ENCODE results near the gene ACSM6.

ACSM6 gene

GRCh38 chr10:95246582-95247051 lies 52.6 kb downstream of the ACSM6 start:
- peaks cover 31% of the 10 kb centered on the region for H3K4me1 ChIP-seq (ENCODE audit: control insufficient read depth, insufficient read depth, low read length)
- peaks cover 65% of the 10 kb centered on the region for H3K36me3 ChIP-seq (ENCODE audit: control insufficient read depth, insufficient read depth, low read length)
- no peaks in the 10 kb centered on the region for H3K27me3 ChIP-seq (ENCODE audit: control insufficient read depth, insufficient read depth, low read length)
- H3K4me3 ChIP-seq (ENCODE audit: low read depth, low read length), result no peak overlapping the region
- no peak overlapping the region for H3K9ac ChIP-seq (ENCODE audit: low read depth, low read length)
- H3K27ac ChIP-seq (ENCODE audit: low read depth, low read length), result no peak overlapping the region
- H3K9me3 ChIP-seq (ENCODE audit: control insufficient read depth, insufficient read depth, low read length), result no peaks in the 10 kb centered on the region

DNA sequence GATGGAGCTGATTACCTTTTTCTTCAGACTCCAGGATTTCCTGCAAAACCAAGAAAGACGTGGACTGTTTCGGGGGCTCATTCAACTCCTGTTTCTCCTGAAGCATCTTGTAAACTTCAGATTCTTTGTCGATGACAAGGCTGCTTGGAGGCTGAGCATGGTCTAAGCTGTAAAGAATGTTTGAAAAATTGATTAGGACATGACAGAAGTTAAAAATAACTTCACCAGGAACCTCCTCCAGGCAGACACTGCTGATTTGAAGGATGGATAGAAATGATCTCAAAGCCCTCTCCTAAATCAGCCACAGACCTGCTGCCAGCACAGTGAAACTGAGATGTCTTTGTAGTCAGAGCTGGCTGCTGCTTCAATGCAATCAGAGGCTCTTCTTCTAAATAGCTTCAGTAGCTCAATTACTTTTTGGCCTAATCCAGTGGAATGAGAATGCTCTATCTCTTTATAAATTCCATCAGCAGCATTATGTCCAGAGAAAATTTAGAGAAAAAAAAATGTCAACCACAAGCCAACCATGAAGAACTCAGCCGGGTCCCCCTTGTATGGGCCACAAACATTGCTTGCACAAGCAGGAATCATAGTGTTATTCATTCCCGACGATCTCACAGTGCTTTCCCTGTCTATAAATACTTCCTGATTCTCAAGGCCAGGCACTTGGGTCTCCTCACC lies 53.3 kb downstream of the ACSM6 start:
- H3K27me3 ChIP-seq (ENCODE audit: control insufficient read depth, insufficient read depth, low read length), result no peaks in the 10 kb centered on the region
- no peak overlapping the region for H3K9ac ChIP-seq (ENCODE audit: low read depth, low read length)
- H3K36me3 ChIP-seq (ENCODE audit: control insufficient read depth, insufficient read depth, low read length), result peaks cover 65% of the 10 kb centered on the region
- H3K4me3 ChIP-seq (ENCODE audit: low read depth, low read length), result no peak overlapping the region
- H3K27ac ChIP-seq (ENCODE audit: low read depth, low read length), result peak overlapping the region; percentile 38
- no peaks in the 10 kb centered on the region for H3K9me3 ChIP-seq (ENCODE audit: control insufficient read depth, insufficient read depth, low read length)
- peaks cover 31% of the 10 kb centered on the region for H3K4me1 ChIP-seq (ENCODE audit: control insufficient read depth, insufficient read depth, low read length)

DNA sequence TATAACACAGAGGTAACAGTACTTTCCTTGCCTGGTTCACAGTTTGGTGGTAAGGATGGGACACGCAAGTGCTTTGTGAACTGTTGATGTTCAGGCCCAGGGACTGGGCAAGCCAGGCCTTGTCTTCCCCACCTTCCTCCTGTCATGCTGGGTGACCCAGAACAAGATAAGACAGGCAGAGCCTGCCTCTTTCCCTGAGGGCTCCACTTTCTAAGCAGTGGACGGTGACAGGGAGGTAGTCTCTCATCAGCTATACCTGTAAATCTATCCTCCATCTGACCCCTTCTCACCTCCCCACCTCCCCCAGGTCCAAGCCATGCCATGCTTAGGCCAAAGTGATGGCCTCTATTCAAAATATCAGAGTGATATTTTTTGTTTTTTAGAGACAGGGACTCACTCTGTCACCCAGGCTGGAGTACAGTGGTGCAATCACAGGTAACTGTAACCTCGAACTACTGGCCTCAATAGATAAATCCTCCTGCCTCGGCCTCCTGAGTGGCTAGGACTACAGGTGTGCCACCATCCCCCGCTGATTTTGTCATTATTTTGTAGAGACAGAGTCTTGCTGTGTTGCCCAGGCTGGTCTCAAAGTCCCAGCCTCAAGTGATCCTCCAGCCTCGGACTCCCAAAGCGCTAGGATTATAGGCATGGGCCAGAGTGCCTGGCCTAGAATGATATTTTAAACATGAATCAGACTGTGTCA lies 54.0 kb downstream of the ACSM6 start:
- Histone ChIP-seq H3K4me1 (ENCODE audit: control insufficient read depth, insufficient read depth, low read length) (peaks cover 27% of the 10 kb centered on the region), H3K4me3 (ENCODE audit: low read depth, low read length) (no peak overlapping the region), H3K36me3 (ENCODE audit: control insufficient read depth, insufficient read depth, low read length) (peaks cover 63% of the 10 kb centered on the region), H3K9me3 (ENCODE audit: control insufficient read depth, insufficient read depth, low read length) (no peaks in the 10 kb centered on the region), H3K9ac (ENCODE audit: low read depth, low read length) (no peak overlapping the region), H3K27ac (ENCODE audit: low read depth, low read length) (no peak overlapping the region), H3K27me3 (ENCODE audit: control insufficient read depth, insufficient read depth, low read length) (no peaks in the 10 kb centered on the region)

DNA sequence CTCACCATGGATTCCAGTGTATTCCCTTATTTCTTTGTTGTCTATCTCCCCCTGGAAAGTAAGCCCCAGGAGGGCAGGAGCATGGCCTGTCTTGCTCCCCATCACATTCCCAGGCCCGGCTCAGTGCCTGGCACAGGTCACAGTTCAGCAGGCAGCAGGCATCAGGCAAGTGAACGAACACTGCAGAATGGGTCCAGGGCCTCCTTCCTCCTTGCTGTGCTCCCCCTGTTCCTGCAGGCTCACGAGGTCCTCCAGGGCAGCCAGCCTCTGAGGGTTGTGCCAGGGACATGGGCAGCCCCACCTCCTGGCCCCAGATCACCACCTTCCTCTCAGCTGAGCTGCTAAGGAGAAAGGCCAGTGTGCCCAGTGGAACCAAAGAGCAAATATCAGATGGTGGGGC lies 55.0 kb downstream of the ACSM6 start:
- Histone ChIP-seq H3K9me3 (ENCODE audit: control insufficient read depth, insufficient read depth, low read length) (no peaks in the 10 kb centered on the region), H3K4me3 (ENCODE audit: low read depth, low read length) (no peak overlapping the region), H3K36me3 (ENCODE audit: control insufficient read depth, insufficient read depth, low read length) (peaks cover 61% of the 10 kb centered on the region), H3K9ac (ENCODE audit: low read depth, low read length) (no peak overlapping the region), H3K27me3 (ENCODE audit: control insufficient read depth, insufficient read depth, low read length) (no peaks in the 10 kb centered on the region), H3K27ac (ENCODE audit: low read depth, low read length) (no peak overlapping the region), H3K4me1 (ENCODE audit: control insufficient read depth, insufficient read depth, low read length) (peaks cover 19% of the 10 kb centered on the region)

DNA sequence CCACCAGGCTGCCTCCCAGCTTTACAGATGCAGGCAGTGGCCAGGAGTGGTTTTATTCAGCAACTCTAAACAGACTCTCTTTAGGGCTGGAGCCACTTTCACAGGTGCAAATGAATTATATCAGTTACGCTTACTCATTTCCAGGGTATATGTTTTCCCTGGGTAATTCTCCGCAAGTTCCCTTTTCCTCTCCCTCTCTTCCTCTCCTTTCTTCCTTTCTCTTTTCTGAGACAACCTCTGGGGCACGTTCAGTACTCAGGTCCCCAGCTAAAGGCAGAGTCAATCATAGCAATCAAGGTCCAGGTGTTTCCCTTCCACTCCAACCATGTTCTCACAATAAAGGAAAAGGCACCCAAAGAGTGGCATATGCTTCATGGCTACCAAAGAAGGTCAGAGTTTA lies 55.4 kb downstream of the ACSM6 start:
- Histone ChIP-seq H3K27ac (ENCODE audit: low read depth, low read length) (no peak overlapping the region), H3K27me3 (ENCODE audit: control insufficient read depth, insufficient read depth, low read length) (no peaks in the 10 kb centered on the region), H3K36me3 (ENCODE audit: control insufficient read depth, insufficient read depth, low read length) (peaks cover 61% of the 10 kb centered on the region), H3K4me3 (ENCODE audit: low read depth, low read length) (no peak overlapping the region), H3K9ac (ENCODE audit: low read depth, low read length) (no peak overlapping the region), H3K4me1 (ENCODE audit: control insufficient read depth, insufficient read depth, low read length) (peaks cover 19% of the 10 kb centered on the region), H3K9me3 (ENCODE audit: control insufficient read depth, insufficient read depth, low read length) (no peaks in the 10 kb centered on the region)

- H3K9me3 ChIP-seq (ENCODE audit: control insufficient read depth, insufficient read depth, low read length), result no peaks in the 10 kb centered on the region
- H3K9ac ChIP-seq (ENCODE audit: low read depth, low read length), result no peak overlapping the region
- H3K27ac ChIP-seq (ENCODE audit: low read depth, low read length), result no peak overlapping the region
- H3K4me1 ChIP-seq (ENCODE audit: control insufficient read depth, insufficient read depth, low read length), result peaks cover 19% of the 10 kb centered on the region
- H3K36me3 ChIP-seq (ENCODE audit: control insufficient read depth, insufficient read depth, low read length), result peaks cover 49% of the 10 kb centered on the region
- no peaks in the 10 kb centered on the region for H3K27me3 ChIP-seq (ENCODE audit: control insufficient read depth, insufficient read depth, low read length)
- no peak overlapping the region for H3K4me3 ChIP-seq (ENCODE audit: low read depth, low read length)
Measured at GRCh38 chr10:95250856-95251255, 56.8 kb downstream of the ACSM6 start.

GRCh38 chr10:95253007-95253406 lies 59.0 kb downstream of the ACSM6 start:
- no peak overlapping the region for H3K4me3 ChIP-seq (ENCODE audit: low read depth, low read length)
- no peaks in the 10 kb centered on the region for H3K9me3 ChIP-seq (ENCODE audit: control insufficient read depth, insufficient read depth, low read length)
- peaks cover 9% of the 10 kb centered on the region; the same call in 1 of the 2 replicates for H3K4me1 ChIP-seq (ENCODE audit: control insufficient read depth, insufficient read depth, low read length)
- no peaks in the 10 kb centered on the region for H3K27me3 ChIP-seq (ENCODE audit: control insufficient read depth, insufficient read depth, low read length)
- no peak overlapping the region for H3K9ac ChIP-seq (ENCODE audit: low read depth, low read length)
- H3K36me3 ChIP-seq (ENCODE audit: control insufficient read depth, insufficient read depth, low read length), result peaks cover 50% of the 10 kb centered on the region
- no peak overlapping the region for H3K27ac ChIP-seq (ENCODE audit: low read depth, low read length)

GRCh38 chr10:95253686-95254085 lies 59.6 kb downstream of the ACSM6 start:
- peaks cover 49% of the 10 kb centered on the region for H3K36me3 ChIP-seq (ENCODE audit: control insufficient read depth, insufficient read depth, low read length)
- peaks cover 9% of the 10 kb centered on the region; the same call in 1 of the 2 replicates for H3K4me1 ChIP-seq (ENCODE audit: control insufficient read depth, insufficient read depth, low read length)

GRCh38 chr10:95254629-95255028 lies 60.6 kb downstream of the ACSM6 start:
- H3K27me3 ChIP-seq (ENCODE audit: control insufficient read depth, insufficient read depth, low read length), result no peaks in the 10 kb centered on the region
- H3K4me3 ChIP-seq (ENCODE audit: low read depth, low read length), result no peak overlapping the region
- H3K9me3 ChIP-seq (ENCODE audit: control insufficient read depth, insufficient read depth, low read length), result no peaks in the 10 kb centered on the region
- no peak overlapping the region for H3K9ac ChIP-seq (ENCODE audit: low read depth, low read length)
- H3K4me1 ChIP-seq (ENCODE audit: control insufficient read depth, insufficient read depth, low read length), result peaks cover 7% of the 10 kb centered on the region; the same call in 1 of the 2 replicates
- H3K27ac ChIP-seq (ENCODE audit: low read depth, low read length), result no peak overlapping the region
- H3K36me3 ChIP-seq (ENCODE audit: control insufficient read depth, insufficient read depth, low read length), result peaks cover 56% of the 10 kb centered on the region

More at GRCh38 chr10:95253686-95254085, 59.6 kb downstream of the ACSM6 start:
- no peaks in the 10 kb centered on the region for H3K9me3 ChIP-seq (ENCODE audit: control insufficient read depth, insufficient read depth, low read length)
- H3K9ac ChIP-seq (ENCODE audit: low read depth, low read length), result no peak overlapping the region
- no peaks in the 10 kb centered on the region for H3K27me3 ChIP-seq (ENCODE audit: control insufficient read depth, insufficient read depth, low read length)
- H3K27ac ChIP-seq (ENCODE audit: low read depth, low read length), result no peak overlapping the region
- H3K4me3 ChIP-seq (ENCODE audit: low read depth, low read length), result no peak overlapping the region

GRCh38 chr10:95256268-95256667 lies 62.2 kb downstream of the ACSM6 start:
- Histone ChIP-seq H3K9ac (ENCODE audit: low read depth, low read length) (no peak overlapping the region), H3K9me3 (ENCODE audit: control insufficient read depth, insufficient read depth, low read length) (no peaks in the 10 kb centered on the region), H3K27ac (ENCODE audit: low read depth, low read length) (no peak overlapping the region), H3K4me1 (ENCODE audit: control insufficient read depth, insufficient read depth, low read length) (0 out of 2 replicates have a peak, but pooled peaks cover 5% of the 10 kb centered on the region), H3K27me3 (ENCODE audit: control insufficient read depth, insufficient read depth, low read length) (no peaks in the 10 kb centered on the region), H3K4me3 (ENCODE audit: low read depth, low read length) (no peak overlapping the region), H3K36me3 (ENCODE audit: control insufficient read depth, insufficient read depth, low read length) (peaks cover 73% of the 10 kb centered on the region)

- Histone ChIP-seq H3K4me1 (ENCODE audit: control insufficient read depth, insufficient read depth, low read length) (0 out of 2 replicates have a peak, but pooled peaks cover 10% of the 10 kb centered on the region), H3K9ac (ENCODE audit: low read depth, low read length) (no peak overlapping the region), H3K9me3 (ENCODE audit: control insufficient read depth, insufficient read depth, low read length) (no peaks in the 10 kb centered on the region), H3K36me3 (ENCODE audit: control insufficient read depth, insufficient read depth, low read length) (peaks cover 74% of the 10 kb centered on the region), H3K27ac (ENCODE audit: low read depth, low read length) (no peak overlapping the region), H3K4me3 (ENCODE audit: low read depth, low read length) (no peak overlapping the region), H3K27me3 (ENCODE audit: control insufficient read depth, insufficient read depth, low read length) (no peaks in the 10 kb centered on the region)
Measured at GRCh38 chr10:95257849-95258248, 63.8 kb downstream of the ACSM6 start.

All from HUES48 (cell line).